Neural crest cell (in vitro differentiated cells): ENCODE results near the gene PPM1D. TPM values are rescaled to one million over a fixed set of nuclear protein-coding genes. Genes with fewer than 3 reads are reported as not detected.
"Not testable (repeated sequence)": the region's sequence is repeated elsewhere in the genome, so short reads cannot be mapped to it uniquely, and the experiment has no call there.

Experiments
- DNase-seq: peaks from one replicate; pipeline ENCODE4 v3.0.0; 2021; ENCODE audit warnings: low read depth, mixed read lengths, low spot score
- H3K27ac Mint-ChIP-seq: one replicate; pipeline ENCODE4 v1.8.0; 2021; ENCODE audit warnings: mild to moderate bottlenecking, mixed read lengths; ENCODE audit not compliant: unreplicated experiment
- H3K27me3 Mint-ChIP-seq: 2 replicates; pipeline ENCODE4 v1.8.0; 2021; ENCODE audit warnings: low read depth, mild to moderate bottlenecking, mixed read lengths
- H3K36me3 Mint-ChIP-seq: 2 replicates; pipeline ENCODE4 v1.8.0; 2021; ENCODE audit warnings: low read depth, mild to moderate bottlenecking, mixed read lengths
- H3K4me1 Mint-ChIP-seq: 2 replicates; pipeline ENCODE4 v1.8.0; 2021; ENCODE audit warnings: mixed read lengths
- H3K4me3 Mint-ChIP-seq: one replicate; pipeline ENCODE4 v1.8.0; 2021; ENCODE audit warnings: mild to moderate bottlenecking, mixed read lengths
- H3K9me3 Mint-ChIP-seq: 2 replicates; pipeline ENCODE4 v1.8.0; 2021; ENCODE audit warnings: mixed read lengths
- CTCF ChIP-seq: fragments of 200-600 bp; sonication (generic); conservative IDR thresholded peaks from 2 replicates; pipeline ENCODE4 v1.5.0; 2021; ENCODE audit warnings: antibody characterized with exemption, mild to moderate bottlenecking
- total RNA-seq: library from RNA; stranded (reverse); gene quantifications from 2 replicates; pipeline ENCODE4 v1.2.1, GENCODE V29; 2021

PPM1D gene
- total RNA-seq, 1 donor from 2014 or later = 23.8 TPM

- Mint-ChIP-seq H3K36me3 (no peaks in the 10 kb centered on the region), H3K27me3 (no peaks in the 10 kb centered on the region), H3K27ac (no peak overlapping the region), H3K9me3 (no peaks in the 10 kb centered on the region), H3K4me3 (no peak overlapping the region), H3K4me1 (no peaks in the 10 kb centered on the region)
- no peak for TF ChIP-seq CTCF
- DNase-seq = no peak
Observed at GRCh38 chr17:60659156-60659555, 59.2 kb downstream of the PPM1D start.

DNA sequence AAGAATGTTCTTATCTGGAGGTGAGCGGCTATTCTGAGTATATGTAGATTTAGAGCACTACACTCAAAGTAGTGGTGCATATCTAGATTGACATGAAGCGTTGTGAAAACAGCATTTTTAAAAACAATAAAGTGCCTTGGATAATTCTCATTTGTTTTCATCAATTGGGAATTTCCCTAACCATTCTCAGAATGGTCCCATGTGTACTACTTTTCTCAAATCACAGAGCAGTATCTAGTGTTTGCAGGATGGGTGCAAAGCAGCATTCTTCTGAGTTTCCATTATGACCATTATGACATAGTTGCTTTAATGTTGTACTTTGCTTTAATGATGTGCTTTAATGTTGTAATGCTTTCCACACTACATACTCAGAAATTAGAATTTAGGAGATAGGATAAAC lies 61.5 kb downstream of the PPM1D start:
- Mint-ChIP-seq H3K4me1 (no peaks in the 10 kb centered on the region), H3K27me3 (no peaks in the 10 kb centered on the region), H3K36me3 (no peaks in the 10 kb centered on the region), H3K9me3 (no peaks in the 10 kb centered on the region), H3K27ac (no peak overlapping the region), H3K4me3 (no peak overlapping the region)
- DNase-seq = no peak
- TF ChIP-seq CTCF = no peak

- H3K27me3 Mint-ChIP-seq = no peaks in the 10 kb centered on the region
- no peak overlapping the region for H3K27ac Mint-ChIP-seq
- no peak for DNase-seq
- H3K4me3 Mint-ChIP-seq = no peak overlapping the region
- no peaks in the 10 kb centered on the region for H3K9me3 Mint-ChIP-seq
- TF ChIP-seq CTCF = no peak
- no peaks in the 10 kb centered on the region for H3K36me3 Mint-ChIP-seq
- H3K4me1 Mint-ChIP-seq = no peaks in the 10 kb centered on the region
Observed at GRCh38 chr17:60664022-60664421, 64.0 kb downstream of the PPM1D start.

DNA sequence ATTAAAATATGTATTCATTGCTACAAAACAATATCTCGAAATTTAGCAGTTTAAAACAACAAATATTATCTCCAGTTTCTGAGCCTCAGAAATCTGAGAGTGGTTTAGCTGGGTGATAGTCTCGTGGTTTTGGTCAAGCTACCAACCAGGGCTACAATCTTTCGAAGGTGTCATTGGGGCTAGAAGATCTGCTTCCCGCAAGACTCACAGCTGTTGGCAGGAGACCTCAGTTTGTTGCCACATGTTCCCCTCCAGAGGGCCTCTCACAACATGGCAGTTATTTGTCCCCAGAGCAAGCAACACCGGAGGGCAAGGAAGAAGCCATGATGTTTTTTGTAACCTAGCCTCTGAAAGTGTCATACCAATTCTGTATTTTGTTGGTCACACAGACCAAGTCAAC lies 65.6 kb downstream of the PPM1D start:
- no peak for DNase-seq
- Mint-ChIP-seq H3K36me3 (no peaks in the 10 kb centered on the region), H3K4me3 (no peak overlapping the region), H3K27ac (no peak overlapping the region), H3K27me3 (no peaks in the 10 kb centered on the region), H3K4me1 (no peaks in the 10 kb centered on the region), H3K9me3 (no peaks in the 10 kb centered on the region)
- no peak for TF ChIP-seq CTCF

GRCh38 chr17:60668741-60669140 lies 68.7 kb downstream of the PPM1D start:
- H3K36me3 Mint-ChIP-seq, H3K27me3 Mint-ChIP-seq, H3K27ac Mint-ChIP-seq, H3K4me1 Mint-ChIP-seq, DNase-seq, H3K9me3 Mint-ChIP-seq, H3K4me3 Mint-ChIP-seq: not testable (repeated sequence)

GRCh38 chr17:60671482-60671881 lies 71.5 kb downstream of the PPM1D start:
- TF ChIP-seq CTCF = no peak
- H3K4me3 Mint-ChIP-seq = peak overlapping the region; percentile 37
- H3K27me3 Mint-ChIP-seq = peaks cover 2% of the 10 kb centered on the region
- H3K27ac Mint-ChIP-seq = no peak overlapping the region
- no peak for DNase-seq
- H3K36me3 Mint-ChIP-seq = no peaks in the 10 kb centered on the region
- H3K4me1 Mint-ChIP-seq = no peaks in the 10 kb centered on the region
- H3K9me3 Mint-ChIP-seq = no peaks in the 10 kb centered on the region

GRCh38 chr17:60674637-60675036 lies 74.6 kb downstream of the PPM1D start:
- DNase-seq, H3K9me3 Mint-ChIP-seq, H3K27ac Mint-ChIP-seq, H3K36me3 Mint-ChIP-seq, H3K27me3 Mint-ChIP-seq: not testable (repeated sequence)
- Mint-ChIP-seq H3K4me3 (peak overlapping the region; percentile 57), H3K4me1 (peaks cover 21% of the 10 kb centered on the region)
